HG02938 (cell line): Measurements from ENCODE around the gene P3H3.
"Not testable (repeated sequence)": the region's sequence is repeated elsewhere in the genome, so short reads cannot be mapped to it uniquely, and the experiment has no call there.

Experiments used
- ATAC-seq: cut with Tn5 transposase; IDR thresholded peaks from one replicate; pipeline ENCODE4 v1.9.1; 2021; ENCODE audit warnings: mild to moderate bottlenecking, moderate library complexity; ENCODE audit not compliant: unreplicated experiment

P3H3 gene

DNA sequence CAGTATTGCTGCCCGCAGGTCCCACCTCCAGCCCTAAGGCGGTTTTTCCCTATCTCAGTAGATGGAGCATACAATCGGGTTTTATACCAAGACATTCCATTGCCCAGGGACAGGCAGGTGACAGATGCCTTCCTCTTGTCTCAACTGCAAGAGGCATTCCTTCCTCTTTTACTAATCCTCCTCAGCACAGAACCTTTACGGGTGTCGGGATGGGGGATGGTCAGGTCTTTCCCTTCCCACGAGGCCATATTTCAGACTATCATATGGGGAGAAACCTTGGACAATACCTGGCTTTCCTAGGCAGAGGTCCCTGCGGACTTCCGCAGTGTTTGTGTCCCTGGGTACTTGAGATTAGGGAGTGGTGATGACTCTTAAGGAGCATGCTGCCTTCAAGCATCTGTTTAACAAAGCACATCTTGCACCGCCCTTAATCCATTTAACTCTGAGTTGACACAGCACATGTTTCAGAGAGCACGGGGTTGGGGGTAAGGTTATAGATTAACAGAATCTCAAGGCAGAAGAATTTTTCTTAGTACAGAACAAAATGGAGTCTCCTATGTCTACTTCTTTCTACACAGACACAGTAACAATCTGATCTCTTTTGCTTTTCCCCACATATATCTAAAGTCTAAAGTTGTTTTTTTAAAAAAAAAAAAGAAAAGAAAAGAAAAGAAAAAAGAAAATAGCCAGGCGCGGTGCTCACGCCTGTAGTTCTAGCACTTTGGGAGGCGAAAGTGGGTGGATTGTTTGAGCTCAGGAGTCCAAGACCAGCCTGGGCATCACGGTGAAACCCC, 58.2 kb downstream of the P3H3 start:
- ATAC-seq: not testable (repeated sequence)

DNA sequence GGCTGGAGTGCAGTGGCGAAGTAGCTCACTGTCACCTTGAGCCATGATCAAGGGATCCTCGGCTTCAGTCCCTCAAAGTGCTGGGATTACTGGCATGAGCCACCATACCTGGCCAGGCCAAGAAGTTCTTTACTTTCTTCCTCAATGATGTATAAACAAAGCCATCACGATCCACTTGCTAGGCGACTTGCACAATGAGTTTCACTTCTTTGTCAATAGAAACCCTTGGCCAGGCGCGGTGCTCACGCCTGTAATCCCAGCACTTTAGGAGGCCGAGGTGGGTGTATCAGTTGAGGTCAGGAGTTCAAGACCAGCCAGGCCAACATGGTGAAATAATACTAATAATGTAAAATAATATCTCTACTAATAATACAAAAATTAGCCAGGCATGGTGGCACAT, 59.3 kb downstream of the P3H3 start:
- no peak for ATAC-seq

DNA sequence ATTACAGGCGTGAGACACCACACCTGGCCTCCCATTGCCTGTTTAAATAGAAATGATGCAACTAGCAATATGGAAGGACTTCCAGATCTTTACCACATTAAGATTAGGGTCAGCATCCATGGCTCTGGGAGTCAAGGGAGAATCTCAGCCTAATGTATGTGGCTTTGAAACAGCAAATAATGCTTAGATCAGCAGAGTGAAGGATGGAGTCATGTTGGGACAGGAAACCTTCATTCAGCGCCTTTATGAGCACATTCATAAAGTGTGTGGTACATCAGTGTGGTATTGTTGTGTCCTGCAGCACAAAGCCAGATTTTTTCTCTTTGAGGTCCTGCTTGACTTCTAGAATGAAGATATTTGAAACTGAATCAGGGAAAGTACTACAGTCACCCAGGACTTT, 60.2 kb downstream of the P3H3 start:
- ATAC-seq: no peak

DNA sequence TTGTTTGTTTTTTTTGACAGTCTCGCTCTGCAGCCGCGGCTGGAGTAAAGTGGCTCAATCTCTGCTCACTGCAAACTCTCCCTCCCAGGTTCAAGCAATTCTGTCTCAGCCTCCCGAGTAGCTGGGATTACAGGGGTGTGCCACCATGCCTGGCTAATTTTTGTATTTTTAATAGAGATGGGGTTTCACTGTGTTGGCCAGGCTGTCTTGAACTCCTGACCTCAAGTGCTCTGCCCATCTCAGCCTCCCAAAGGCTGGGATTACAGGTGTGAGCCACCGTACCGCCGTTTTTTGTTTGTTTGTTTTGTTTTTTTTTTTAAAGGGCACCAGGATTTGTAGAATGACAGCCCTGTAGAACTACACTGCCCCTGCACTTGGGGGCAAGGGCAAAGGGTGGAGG, 60.6 kb downstream of the P3H3 start:
- not testable (repeated sequence) for ATAC-seq
